Stomach smooth muscle (tissue), 2 donors: Measurements from ENCODE around the gene POMGNT2.

ENCODE experiments used
- H3K27ac ChIP-seq: one replicate; pipeline ENCODE4 v1.7.0; 2013; ENCODE audit warnings: mild to moderate bottlenecking, low read length, inconsistent platforms
- H3K27me3 ChIP-seq, 2 donors: one replicate each; pipeline ENCODE4 v1.7.0; 2013; ENCODE audit warnings: low read length in 2 of 2; ENCODE audit not compliant: insufficient read depth in 2 of 2, control insufficient read depth in 1 of 2
- H3K36me3 ChIP-seq, 2 donors: one replicate each; pipeline ENCODE4 v1.7.0; 2013; ENCODE audit warnings: low read length in 2 of 2; ENCODE audit not compliant: control insufficient read depth in 2 of 2, insufficient read depth in 2 of 2
- H3K4me1 ChIP-seq: one replicate; pipeline ENCODE4 v1.7.0; 2013; ENCODE audit warnings: low read length; ENCODE audit not compliant: control insufficient read depth, insufficient read depth
- H3K4me3 ChIP-seq, 2 donors: one replicate each; pipeline ENCODE4 v1.7.0; 2013; ENCODE audit warnings: low read length in 2 of 2
- H3K9ac ChIP-seq, 2 donors: one replicate each; pipeline ENCODE4 v1.7.0; 2013; ENCODE audit warnings: low read length in 2 of 2, mild to moderate bottlenecking in 1 of 2
- H3K9me3 ChIP-seq, 2 donors: one replicate each; pipeline ENCODE4 v1.7.0; 2013; ENCODE audit warnings: low read length in 2 of 2; ENCODE audit not compliant: control insufficient read depth in 2 of 2
- donor health status: healthy.
- donor health status: Pancreatic carcinoma.

POMGNT2 gene

GRCh38 chr3:43031485-43031884 lies 74.4 kb downstream of the POMGNT2 start:
- Histone ChIP-seq H3K9ac (no peak overlapping the region), H3K4me1 (no peaks in the 10 kb centered on the region), H3K36me3 (no peaks in the 10 kb centered on the region), H3K27ac (no peak overlapping the region), H3K4me3 (no peak overlapping the region), H3K27me3 (no peaks in the 10 kb centered on the region), H3K9me3 (no peaks in the 10 kb centered on the region)

DNA sequence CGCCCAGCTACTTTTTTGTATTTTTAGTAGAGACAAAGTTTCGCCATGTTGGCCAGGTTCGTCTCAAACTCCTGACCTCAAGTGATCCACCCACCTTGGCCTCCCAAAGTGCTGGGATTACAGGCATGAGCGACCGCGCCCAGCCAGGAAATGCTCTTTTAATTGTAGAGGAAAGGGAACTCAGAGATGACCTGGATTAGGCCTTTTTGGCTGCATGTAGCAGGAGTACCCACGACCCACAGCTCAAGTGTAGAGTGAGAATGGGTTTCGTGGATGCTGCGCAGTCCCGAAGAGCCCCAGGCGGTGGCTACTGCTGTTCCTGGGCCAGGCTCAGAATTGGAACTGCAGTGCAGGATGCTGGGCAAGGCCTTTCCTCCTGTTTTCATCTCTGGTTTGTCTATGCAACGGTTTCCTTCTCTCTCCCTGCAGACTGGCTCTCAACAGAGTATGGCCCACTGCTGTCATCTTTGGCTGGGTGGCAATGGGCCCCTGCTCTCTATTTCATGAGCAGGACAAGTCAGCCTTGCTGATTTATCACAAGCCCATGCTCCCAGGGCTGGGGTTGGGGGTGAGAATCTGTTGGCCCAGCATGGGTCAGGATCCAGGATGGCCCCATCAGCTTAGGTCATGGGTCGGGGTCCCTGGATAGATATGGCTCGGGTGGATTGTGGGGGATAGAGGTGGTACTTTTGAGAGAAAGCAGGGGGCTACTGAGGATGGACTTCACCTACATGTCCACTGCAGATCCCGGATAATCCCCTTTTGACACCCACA lies 75.5 kb downstream of the POMGNT2 start:
- Histone ChIP-seq H3K9me3 (no peaks in the 10 kb centered on the region), H3K9ac (no peak overlapping the region), H3K4me3 (no peak overlapping the region), H3K4me1 (peaks cover 3% of the 10 kb centered on the region), H3K27me3 (no peaks in the 10 kb centered on the region), H3K27ac (no peak overlapping the region), H3K36me3 (no peaks in the 10 kb centered on the region)
